ENCODE data around the gene SMIM5. TPM values are rescaled to one million over a fixed set of nuclear protein-coding genes. Genes with fewer than 3 reads are reported as not detected.

SMIM5 gene
- total RNA-seq, 4 donors from 2014 or later = 3.8 to 6.8 (median 5.0) TPM

DNA sequence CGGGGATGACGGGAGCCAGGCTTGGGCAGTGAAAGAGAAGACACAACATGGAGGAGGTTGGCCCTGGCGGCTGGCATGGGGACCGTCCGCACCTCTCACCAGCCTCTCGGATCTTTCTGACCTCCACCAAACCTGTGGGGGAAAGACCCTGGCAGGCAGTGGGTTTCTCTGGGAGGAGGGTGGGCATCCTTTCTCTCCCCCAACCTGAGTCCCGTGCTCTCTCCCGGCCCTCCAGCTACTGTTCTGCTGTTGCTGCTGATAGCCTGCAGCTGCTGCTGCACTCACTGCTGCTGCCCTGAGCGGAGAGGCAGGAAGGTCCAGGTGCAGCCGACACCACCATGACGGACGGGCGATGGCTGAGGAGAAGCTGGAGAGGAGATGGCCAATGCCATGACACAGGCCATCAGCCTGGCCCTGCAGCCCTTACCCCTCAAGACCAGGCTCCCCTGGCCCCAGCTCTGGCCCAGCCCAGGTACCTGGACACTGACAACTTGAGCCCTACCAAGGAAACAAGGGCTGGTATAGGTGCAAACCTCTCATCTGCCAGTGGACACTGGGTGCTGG is 7.4 kb downstream of the SMIM5 start:
- 80% methylated on average over 1 of the region's 13 CpGs; no CpG with 5 or more reads in 1 of the 2 donors for WGBS, 2 donors (ENCODE audit: low coverage in 1 of 2)
- H3K4me1 ChIP-seq = no peaks in the 10 kb centered on the region
- H3K27ac ChIP-seq = no peak overlapping the region
- H3K36me3 ChIP-seq = peaks cover 0 to 55% of the 10 kb centered on the region in 2 donors
- TF ChIP-seq EP300 (IDR thresholded peaks at IDR 0.05) = no peak
- no peak for TF ChIP-seq POLR2AphosphoS5 (IDR thresholded peaks at IDR 0.05)
- TF ChIP-seq POLR2A (IDR thresholded peaks at IDR 0.05) = no peak
- TF ChIP-seq, protein P1, sequence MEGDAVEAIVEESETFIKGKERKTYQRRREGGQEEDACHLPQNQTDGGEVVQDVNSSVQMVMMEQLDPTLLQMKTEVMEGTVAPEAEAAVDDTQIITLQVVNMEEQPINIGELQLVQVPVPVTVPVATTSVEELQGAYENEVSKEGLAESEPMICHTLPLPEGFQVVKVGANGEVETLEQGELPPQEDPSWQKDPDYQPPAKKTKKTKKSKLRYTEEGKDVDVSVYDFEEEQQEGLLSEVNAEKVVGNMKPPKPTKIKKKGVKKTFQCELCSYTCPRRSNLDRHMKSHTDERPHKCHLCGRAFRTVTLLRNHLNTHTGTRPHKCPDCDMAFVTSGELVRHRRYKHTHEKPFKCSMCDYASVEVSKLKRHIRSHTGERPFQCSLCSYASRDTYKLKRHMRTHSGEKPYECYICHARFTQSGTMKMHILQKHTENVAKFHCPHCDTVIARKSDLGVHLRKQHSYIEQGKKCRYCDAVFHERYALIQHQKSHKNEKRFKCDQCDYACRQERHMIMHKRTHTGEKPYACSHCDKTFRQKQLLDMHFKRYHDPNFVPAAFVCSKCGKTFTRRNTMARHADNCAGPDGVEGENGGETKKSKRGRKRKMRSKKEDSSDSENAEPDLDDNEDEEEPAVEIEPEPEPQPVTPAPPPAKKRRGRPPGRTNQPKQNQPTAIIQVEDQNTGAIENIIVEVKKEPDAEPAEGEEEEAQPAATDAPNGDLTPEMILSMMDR (IDR thresholded peaks at IDR 0.05) = no peak
- H3K4me3 ChIP-seq = no peak overlapping the region
- H3K9me3 ChIP-seq = no peaks in the 10 kb centered on the region
- ATAC-seq = no peak
- no peaks in the 10 kb centered on the region for H3K27me3 ChIP-seq

DNA sequence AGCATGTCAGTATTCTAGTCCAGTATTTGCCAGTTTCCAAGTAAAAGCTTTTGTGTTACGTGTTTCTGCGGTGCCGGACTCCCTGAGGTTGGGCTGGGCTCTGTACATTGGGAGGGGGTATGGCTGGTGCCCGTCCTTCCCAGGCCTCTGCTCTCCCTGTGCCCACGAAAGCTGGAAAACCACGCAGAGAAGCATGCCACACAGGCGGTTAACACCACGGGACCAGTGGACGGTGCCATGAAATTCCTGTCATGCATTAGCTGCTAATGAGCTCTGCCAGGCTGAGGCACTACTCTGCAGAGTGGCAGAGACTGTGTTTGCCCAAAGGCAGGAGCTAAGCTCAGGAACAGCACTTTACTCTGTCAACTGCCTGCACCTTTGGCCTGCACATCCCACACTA is 8.1 kb downstream of the SMIM5 start:
- Histone ChIP-seq H3K4me1 (no peaks in the 10 kb centered on the region), H3K9me3 (no peaks in the 10 kb centered on the region), H3K36me3 (peaks cover 0 to 61% of the 10 kb centered on the region in 2 donors), H3K27ac (no peak overlapping the region), H3K4me3 (no peak overlapping the region), H3K27me3 (no peaks in the 10 kb centered on the region)
- TF ChIP-seq POLR2A (IDR thresholded peaks at IDR 0.05) (no peak), EP300 (IDR thresholded peaks at IDR 0.05) (no peak), POLR2AphosphoS5 (IDR thresholded peaks at IDR 0.05) (no peak)
- TF ChIP-seq, protein P1 (IDR thresholded peaks at IDR 0.05) = no peak
- no peak for ATAC-seq
- WGBS, 2 donors (ENCODE audit: low coverage in 1 of 2) = 96% methylated on average over 4 of the region's 9 CpGs; no CpG with 5 or more reads in 1 of the 2 donors

DNA sequence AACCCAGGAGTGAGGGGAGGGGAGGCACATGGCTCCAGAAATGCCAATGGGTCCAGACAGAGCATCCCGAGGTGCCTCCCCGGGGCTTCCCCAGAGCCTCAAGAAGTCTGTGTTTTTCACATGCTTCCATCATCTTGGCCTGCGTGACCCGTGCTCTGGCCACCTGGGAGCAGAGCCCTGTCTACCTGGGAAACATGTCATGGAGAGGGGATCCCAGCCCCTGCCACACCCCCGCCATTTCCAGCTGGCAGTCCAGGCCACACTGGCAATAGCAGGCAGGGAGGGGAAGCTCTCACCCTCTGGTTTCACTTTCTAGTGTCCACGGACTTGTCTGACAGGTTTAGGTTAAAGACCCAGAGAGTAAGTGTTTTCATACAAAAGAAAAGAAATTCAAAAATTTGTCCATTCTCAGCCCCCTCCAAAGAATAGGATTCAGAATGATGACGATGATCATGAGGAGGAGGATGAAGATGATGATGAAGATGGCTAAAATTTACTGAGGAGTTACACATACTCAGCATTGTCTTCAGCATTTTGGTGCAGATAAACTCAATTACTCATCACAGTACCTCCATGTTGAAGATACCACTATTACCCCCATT is 9.0 kb downstream of the SMIM5 start:
- Histone ChIP-seq H3K27ac (no peak overlapping the region), H3K27me3 (no peaks in the 10 kb centered on the region), H3K36me3 (peaks cover 0 to 71% of the 10 kb centered on the region in 2 donors), H3K4me3 (no peak overlapping the region), H3K9me3 (no peaks in the 10 kb centered on the region), H3K4me1 (no peaks in the 10 kb centered on the region)
- TF ChIP-seq POLR2AphosphoS5 (IDR thresholded peaks at IDR 0.05) = no peak
- no peak for TF ChIP-seq EP300 (IDR thresholded peaks at IDR 0.05)
- TF ChIP-seq POLR2A (IDR thresholded peaks at IDR 0.05) = no peak
- TF ChIP-seq, protein P1 (IDR thresholded peaks at IDR 0.05) = no peak
- no peak for ATAC-seq
- WGBS, 2 donors (ENCODE audit: low coverage in 1 of 2) = no CpG with 5 or more reads among the region's 7 CpGs

DNA sequence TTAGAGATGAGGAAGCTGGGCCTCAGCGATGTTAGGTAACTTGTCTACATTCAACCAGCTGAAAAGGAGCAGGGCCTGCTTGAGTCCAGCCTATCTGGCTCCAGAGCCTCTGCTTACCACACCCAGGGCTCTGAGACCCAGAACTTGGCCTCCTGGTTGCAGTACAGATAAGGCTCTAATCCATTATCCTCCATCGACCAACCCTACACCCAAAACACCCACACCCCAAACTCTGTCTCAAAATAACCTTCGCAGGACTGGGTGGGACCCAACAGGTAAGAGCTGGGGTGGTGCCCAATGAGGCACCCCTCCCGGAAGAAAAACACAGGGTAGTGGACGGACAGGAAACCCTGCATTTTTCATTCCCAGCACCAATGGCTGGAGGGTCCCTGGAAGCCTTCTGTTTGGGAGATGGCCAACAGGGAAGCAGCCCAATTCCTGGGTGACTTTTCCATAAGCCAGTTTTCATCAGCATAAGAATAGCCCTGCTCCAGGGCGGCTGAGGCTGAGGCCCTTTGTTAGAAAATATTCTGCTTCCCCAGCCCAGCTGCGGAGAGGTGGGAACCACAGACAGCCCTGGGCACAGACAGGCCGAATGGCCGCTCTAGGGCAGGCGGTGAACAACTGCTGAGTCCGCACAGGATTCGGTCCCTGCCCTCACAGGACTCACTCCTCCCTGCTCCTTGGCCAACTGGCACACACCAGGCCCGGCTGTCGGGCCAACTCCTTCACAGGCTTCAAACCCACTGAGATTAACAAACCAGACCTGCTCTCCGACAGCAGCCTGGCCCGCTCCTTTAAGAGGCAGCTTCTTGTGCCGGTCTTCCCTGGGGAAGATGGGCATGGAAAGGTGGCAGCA is 9.8 kb downstream of the SMIM5 start:
- ATAC-seq = no peak
- WGBS, 2 donors (ENCODE audit: low coverage in 1 of 2) = 91 to 93% methylated on average over 3 to 4 of the region's 17 CpGs
- H3K4me1 ChIP-seq = no peaks in the 10 kb centered on the region
- H3K27ac ChIP-seq = no peak overlapping the region
- TF ChIP-seq POLR2A (IDR thresholded peaks at IDR 0.05) (no peak), POLR2AphosphoS5 (IDR thresholded peaks at IDR 0.05) (no peak)
- TF ChIP-seq, protein P1 (IDR thresholded peaks at IDR 0.05) = no peak
- no peaks in the 10 kb centered on the region for H3K27me3 ChIP-seq
- H3K36me3 ChIP-seq = peaks cover 0 to 78% of the 10 kb centered on the region in 2 donors
- no peaks in the 10 kb centered on the region for H3K9me3 ChIP-seq
- H3K4me3 ChIP-seq = no peak overlapping the region

All from gastroesophageal sphincter (tissue), 4 donors.